ENCODE results near the gene RAMACL. TPM values are rescaled to one million over a fixed set of nuclear protein-coding genes. Genes with fewer than 3 reads are reported as not detected.

The RAMACL gene
- total RNA-seq, 2 experiments from 2014 or later = 0.45 TPM; not detected in 1

GRCh38 chr6:166560222-166560621, 26.3 kb downstream of the RAMACL start:
- CTCF ChIA-PET = no interaction called here
- H3K4me3 Mint-ChIP-seq = no peak overlapping the region
- H3K9me3 Mint-ChIP-seq = peaks cover 18% of the 10 kb centered on the region
- H3K27ac Mint-ChIP-seq = no peak overlapping the region
- no peak for DNase-seq
- peaks cover 13% of the 10 kb centered on the region for H3K27me3 Mint-ChIP-seq
- H3K36me3 Mint-ChIP-seq (ENCODE audit: low read depth) = no peaks in the 10 kb centered on the region
- TF ChIP-seq CTCF (IDR thresholded peaks at IDR 0.05) = no peak
- H3K4me1 Mint-ChIP-seq (ENCODE audit: low read depth) = peaks cover 8% of the 10 kb centered on the region
- POLR2A ChIA-PET = no interaction called here
- intact Hi-C loops (cut with micrococcal nuclease) = no loop called here
- no peak for ATAC-seq

GRCh38 chr6:166559662-166560061, 26.8 kb downstream of the RAMACL start:
- no peak for TF ChIP-seq CTCF (IDR thresholded peaks at IDR 0.05)
- CTCF ChIA-PET = no interaction called here
- Mint-ChIP-seq H3K9me3 (peaks cover 18% of the 10 kb centered on the region), H3K4me1 (ENCODE audit: low read depth) (peaks cover 8% of the 10 kb centered on the region), H3K27ac (no peak overlapping the region), H3K4me3 (no peak overlapping the region), H3K36me3 (ENCODE audit: low read depth) (no peaks in the 10 kb centered on the region), H3K27me3 (peaks cover 13% of the 10 kb centered on the region)
- POLR2A ChIA-PET = no interaction called here
- ATAC-seq (no peak), DNase-seq (no peak)
- intact Hi-C loops (cut with micrococcal nuclease) = no loop called here

- no peak for TF ChIP-seq CTCF (IDR thresholded peaks at IDR 0.05)
- no peak for ATAC-seq
- Mint-ChIP-seq H3K27me3 (peaks cover 13% of the 10 kb centered on the region), H3K4me3 (no peak overlapping the region), H3K36me3 (ENCODE audit: low read depth) (no peaks in the 10 kb centered on the region), H3K27ac (no peak overlapping the region), H3K9me3 (peaks cover 18% of the 10 kb centered on the region), H3K4me1 (ENCODE audit: low read depth) (peaks cover 8% of the 10 kb centered on the region)
- no peak for DNase-seq
- POLR2A ChIA-PET = no interaction called here
- intact Hi-C loops (cut with micrococcal nuclease) = no loop called here
- CTCF ChIA-PET = no interaction called here
These were observed 27.3 kb downstream of the RAMACL start for GRCh38 chr6:166559211-166559610.

- peak; percentile 34 for ATAC-seq
- H3K4me1 Mint-ChIP-seq (ENCODE audit: low read depth) = peaks cover 8% of the 10 kb centered on the region
- peaks cover 13% of the 10 kb centered on the region for H3K27me3 Mint-ChIP-seq
- TF ChIP-seq CTCF (IDR thresholded peaks at IDR 0.05) = no peak
- no peak overlapping the region for H3K4me3 Mint-ChIP-seq
- ChIA-PET CTCF (no interaction called here), POLR2A (no interaction called here)
- no peak overlapping the region for H3K27ac Mint-ChIP-seq
- intact Hi-C loops (cut with micrococcal nuclease) = no loop called here
- DNase-seq = no peak
- no peaks in the 10 kb centered on the region for H3K36me3 Mint-ChIP-seq (ENCODE audit: low read depth)
- H3K9me3 Mint-ChIP-seq = peaks cover 18% of the 10 kb centered on the region
These were observed 28.1 kb downstream of the RAMACL start for GRCh38 chr6:166558156-166559005.

GRCh38 chr6:166556863-166557322, 29.6 kb downstream of the RAMACL start:
- peaks cover 18% of the 10 kb centered on the region for H3K9me3 Mint-ChIP-seq
- no peaks in the 10 kb centered on the region for H3K36me3 Mint-ChIP-seq (ENCODE audit: low read depth)
- CTCF ChIA-PET = no interaction called here
- peaks cover 8% of the 10 kb centered on the region for H3K4me1 Mint-ChIP-seq (ENCODE audit: low read depth)
- no peak overlapping the region for H3K27ac Mint-ChIP-seq
- peak; percentile 17 for DNase-seq
- intact Hi-C loops (cut with micrococcal nuclease) = no loop called here
- POLR2A ChIA-PET = no interaction called here
- no peak for TF ChIP-seq CTCF (IDR thresholded peaks at IDR 0.05)
- H3K27me3 Mint-ChIP-seq = peaks cover 13% of the 10 kb centered on the region
- no peak overlapping the region for H3K4me3 Mint-ChIP-seq
- ATAC-seq = peak; percentile 64
